Gastroesophageal sphincter (tissue), 3 donors: ENCODE data around the gene CDC42EP4.

Experiments
- POLR2A ChIP-seq, 2 donors: fragments of 450-650 bp; IDR thresholded peaks; one replicate each; pipeline ENCODE4 v1.6.1; 2017; ENCODE audit warnings: antibody characterized with exemption in 2 of 2, mild to moderate bottlenecking in 2 of 2, moderate library complexity in 1 of 2
- POLR2AphosphoS5 ChIP-seq: sonication (generic); formaldehyde crosslinking; IDR thresholded peaks from one replicate; pipeline ENCODE4 v1.6.1; 2017; ENCODE audit warnings: antibody characterized with exemption
- TF ChIP-seq, protein P1 (sequence below), 4 experiments: fragments of 200-600 bp in 2 of 4; fragments of 450-650 bp in 2 of 4; sonication (generic) in 1 of 4; IDR thresholded peaks; one replicate each; pipeline ENCODE4 v1.5.1; 2017 to 2019; ENCODE audit warnings: antibody characterized with exemption in 4 of 4, mild to moderate bottlenecking in 2 of 4, moderate library complexity in 2 of 4

DNA sequence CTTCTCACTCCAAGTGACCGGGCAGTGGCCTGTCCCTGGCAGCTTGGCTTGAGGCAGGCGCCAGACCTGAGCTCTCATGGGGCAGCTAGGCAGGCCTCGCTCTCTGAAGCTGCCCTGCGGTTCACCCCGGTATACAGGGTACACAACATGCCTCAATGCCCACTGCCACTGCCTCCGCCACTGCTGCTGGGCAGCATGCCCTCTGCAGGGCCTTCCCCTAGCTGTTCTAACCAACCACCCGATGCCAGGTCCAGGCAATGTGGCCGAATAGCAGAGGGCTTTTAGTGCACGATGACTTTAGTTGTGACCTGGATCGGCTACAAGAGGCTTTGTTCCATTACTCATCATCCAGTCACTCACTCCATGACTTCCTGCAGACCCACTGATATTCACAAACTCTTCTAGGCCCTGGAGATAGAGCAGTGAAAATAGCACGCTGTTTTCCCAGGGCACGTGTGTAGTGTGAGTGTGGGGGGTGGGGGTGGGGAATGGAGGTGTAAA lies 19.7 kb downstream of the CDC42EP4 start:
- peak; percentile 56 for TF ChIP-seq POLR2AphosphoS5
- TF ChIP-seq, protein P1, sequence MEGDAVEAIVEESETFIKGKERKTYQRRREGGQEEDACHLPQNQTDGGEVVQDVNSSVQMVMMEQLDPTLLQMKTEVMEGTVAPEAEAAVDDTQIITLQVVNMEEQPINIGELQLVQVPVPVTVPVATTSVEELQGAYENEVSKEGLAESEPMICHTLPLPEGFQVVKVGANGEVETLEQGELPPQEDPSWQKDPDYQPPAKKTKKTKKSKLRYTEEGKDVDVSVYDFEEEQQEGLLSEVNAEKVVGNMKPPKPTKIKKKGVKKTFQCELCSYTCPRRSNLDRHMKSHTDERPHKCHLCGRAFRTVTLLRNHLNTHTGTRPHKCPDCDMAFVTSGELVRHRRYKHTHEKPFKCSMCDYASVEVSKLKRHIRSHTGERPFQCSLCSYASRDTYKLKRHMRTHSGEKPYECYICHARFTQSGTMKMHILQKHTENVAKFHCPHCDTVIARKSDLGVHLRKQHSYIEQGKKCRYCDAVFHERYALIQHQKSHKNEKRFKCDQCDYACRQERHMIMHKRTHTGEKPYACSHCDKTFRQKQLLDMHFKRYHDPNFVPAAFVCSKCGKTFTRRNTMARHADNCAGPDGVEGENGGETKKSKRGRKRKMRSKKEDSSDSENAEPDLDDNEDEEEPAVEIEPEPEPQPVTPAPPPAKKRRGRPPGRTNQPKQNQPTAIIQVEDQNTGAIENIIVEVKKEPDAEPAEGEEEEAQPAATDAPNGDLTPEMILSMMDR (IDR thresholded peaks at IDR 0.05): no peak
- no peak for TF ChIP-seq POLR2A (IDR thresholded peaks at IDR 0.05)
